Natural killer cell treated with Interleukin-12 subunit alpha and Interleukin-12 subunit beta and Interleukin-15 and Interleukin-18, amount 100 ng/mL, for 72 hours (primary cell): ENCODE measurements around the gene ANO10. TPM values are rescaled to one million over a fixed set of nuclear protein-coding genes. Genes with fewer than 3 reads are reported as not detected.

ENCODE experiments used
- ATAC-seq, 2 donors: fragments of 150-1000 bp; cut with Tn5 transposase in 1 of 2; sonication (Bioruptor Pico), chemical (Tn5 transposase) in 1 of 2; 2 replicates each; pipeline ENCODE4 v1.10.0; 2021
- DNase-seq: peaks from one replicate; pipeline ENCODE4 v3.0.0; 2022; ENCODE audit warnings: low spot score
- H3K27ac Mint-ChIP-seq, 2 donors: 1 replicate in 1 of 2; 2 replicates in 1 of 2; pipeline ENCODE4 v1.8.0; 2022; ENCODE audit warnings: mixed read lengths in 2 of 2, mild to moderate bottlenecking in 1 of 2, moderate library complexity in 1 of 2
- H3K27me3 Mint-ChIP-seq, 2 donors: 1 replicate in 1 of 2; 2 replicates in 1 of 2; pipeline ENCODE4 v1.8.0; 2022; ENCODE audit warnings: mixed read lengths in 2 of 2
- H3K36me3 Mint-ChIP-seq: one replicate; pipeline ENCODE4 v1.8.0; 2022; ENCODE audit warnings: mixed read lengths
- H3K4me1 Mint-ChIP-seq, 2 donors: 1 replicate in 1 of 2; 2 replicates in 1 of 2; pipeline ENCODE4 v1.8.0; 2022; ENCODE audit warnings: low read depth in 2 of 2, mixed read lengths in 2 of 2, mild to moderate bottlenecking in 1 of 2
- H3K4me3 Mint-ChIP-seq: one replicate; pipeline ENCODE4 v1.8.0; 2022; ENCODE audit warnings: mixed read lengths
- H3K9me3 Mint-ChIP-seq: 2 replicates; pipeline ENCODE4 v1.8.0; 2022; ENCODE audit warnings: mixed read lengths
- total RNA-seq, 2 donors: library from RNA; stranded (reverse); gene quantifications; one replicate each; pipeline ENCODE4 v1.2.3, GENCODE V29; 2022

Gene ANO10
- total RNA-seq, 2 donors from 2014 or later, result 11.8 to 15.4 TPM

GRCh38 chr3:43389388-43390254, 232.2 kb downstream of the ANO10 start:
- H3K36me3 Mint-ChIP-seq, result no peaks in the 10 kb centered on the region

GRCh38 chr3:43388915-43389314, 232.9 kb downstream of the ANO10 start:
- Mint-ChIP-seq H3K4me1 (peaks cover 52 to 55% of the 10 kb centered on the region in 2 donors), H3K27ac (peak overlapping the region; percentile 85 to 89), H3K4me3 (peak overlapping the region; percentile 67), H3K36me3 (no peaks in the 10 kb centered on the region), H3K9me3 (no peaks in the 10 kb centered on the region), H3K27me3 (no peaks in the 10 kb centered on the region)
- DNase-seq (no peak), ATAC-seq (no peak)

More at GRCh38 chr3:43389388-43390254, 232.2 kb downstream of the ANO10 start:
- Mint-ChIP-seq H3K27me3 (no peaks in the 10 kb centered on the region), H3K4me3 (peak overlapping the region; percentile 67), H3K9me3 (no peaks in the 10 kb centered on the region), H3K27ac (peak overlapping the region; percentile 85 to 89), H3K4me1 (peaks cover 59 to 62% of the 10 kb centered on the region in 2 donors)
- ATAC-seq (peak; percentile 93 to 96), DNase-seq (peak; percentile 84)

- H3K4me1 Mint-ChIP-seq, result peaks cover 44 to 48% of the 10 kb centered on the region in 2 donors
These were observed 233.6 kb downstream of the ANO10 start for GRCh38 chr3:43388175-43388574.

GRCh38 chr3:43379343-43379742, 242.5 kb downstream of the ANO10 start:
- ATAC-seq (no peak), DNase-seq (no peak)
- Mint-ChIP-seq H3K27ac (no peak overlapping the region), H3K4me1 (peaks cover 16 to 18% of the 10 kb centered on the region in 2 donors), H3K4me3 (no peak overlapping the region), H3K36me3 (no peaks in the 10 kb centered on the region), H3K9me3 (no peaks in the 10 kb centered on the region), H3K27me3 (no peaks in the 10 kb centered on the region)

More at GRCh38 chr3:43388175-43388574, 233.6 kb downstream of the ANO10 start:
- H3K27ac Mint-ChIP-seq, result peak overlapping the region; percentile 85 to 89
- no peak overlapping the region for H3K4me3 Mint-ChIP-seq
- H3K36me3 Mint-ChIP-seq, result no peaks in the 10 kb centered on the region
- no peaks in the 10 kb centered on the region for H3K9me3 Mint-ChIP-seq
- DNase-seq (no peak), ATAC-seq (no peak)
- no peaks in the 10 kb centered on the region for H3K27me3 Mint-ChIP-seq

GRCh38 chr3:43378066-43378935, 243.5 kb downstream of the ANO10 start:
- Mint-ChIP-seq H3K4me1 (peaks cover 16 to 18% of the 10 kb centered on the region in 2 donors), H3K36me3 (no peaks in the 10 kb centered on the region), H3K27me3 (no peaks in the 10 kb centered on the region), H3K9me3 (no peaks in the 10 kb centered on the region), H3K27ac (peak overlapping the region in 1 of 2 donors; percentile 25), H3K4me3 (no peak overlapping the region)
- DNase-seq (no peak), ATAC-seq (peak; percentile 72 to 74)

GRCh38 chr3:43373560-43373928, 248.3 kb downstream of the ANO10 start:
- no peak overlapping the region for H3K4me3 Mint-ChIP-seq
- no peaks in the 10 kb centered on the region for H3K9me3 Mint-ChIP-seq
- peaks cover 30 to 36% of the 10 kb centered on the region in 2 donors for H3K4me1 Mint-ChIP-seq
- no peak for DNase-seq
- no peak overlapping the region for H3K27ac Mint-ChIP-seq
- no peaks in the 10 kb centered on the region for H3K36me3 Mint-ChIP-seq
- no peak for ATAC-seq
- H3K27me3 Mint-ChIP-seq, result no peaks in the 10 kb centered on the region

- Mint-ChIP-seq H3K9me3 (no peaks in the 10 kb centered on the region), H3K36me3 (no peaks in the 10 kb centered on the region), H3K27ac (peak overlapping the region in 1 of 2 donors; percentile 77), H3K27me3 (no peaks in the 10 kb centered on the region), H3K4me1 (peaks cover 25 to 32% of the 10 kb centered on the region in 2 donors), H3K4me3 (no peak overlapping the region)
- ATAC-seq (no peak), DNase-seq (no peak)
These were observed 248.8 kb downstream of the ANO10 start for GRCh38 chr3:43372809-43373559.

GRCh38 chr3:43372007-43372740, 249.6 kb downstream of the ANO10 start:
- Mint-ChIP-seq H3K36me3 (no peaks in the 10 kb centered on the region), H3K27ac (peak overlapping the region in 1 of 2 donors; percentile 77), H3K27me3 (no peaks in the 10 kb centered on the region), H3K4me1 (peaks cover 20 to 27% of the 10 kb centered on the region in 2 donors), H3K4me3 (no peak overlapping the region), H3K9me3 (no peaks in the 10 kb centered on the region)
- ATAC-seq (peak in 1 of 2 donors; percentile 28), DNase-seq (no peak)

GRCh38 chr3:43371494-43371893, 250.3 kb downstream of the ANO10 start:
- H3K4me3 Mint-ChIP-seq, result no peak overlapping the region
- no peak overlapping the region for H3K27ac Mint-ChIP-seq
- H3K9me3 Mint-ChIP-seq, result no peaks in the 10 kb centered on the region
- DNase-seq (no peak), ATAC-seq (no peak)
- H3K36me3 Mint-ChIP-seq, result no peaks in the 10 kb centered on the region
- H3K4me1 Mint-ChIP-seq, result peaks cover 20 to 27% of the 10 kb centered on the region in 2 donors
- no peaks in the 10 kb centered on the region for H3K27me3 Mint-ChIP-seq

- Mint-ChIP-seq H3K36me3 (no peaks in the 10 kb centered on the region), H3K27ac (no peak overlapping the region), H3K4me1 (peaks cover 20 to 27% of the 10 kb centered on the region in 2 donors), H3K4me3 (no peak overlapping the region), H3K27me3 (no peaks in the 10 kb centered on the region), H3K9me3 (no peaks in the 10 kb centered on the region)
- ATAC-seq (no peak), DNase-seq (no peak)
These were observed 251.4 kb downstream of the ANO10 start for GRCh38 chr3:43370293-43370980.

GRCh38 chr3:43369404-43370292, 252.2 kb downstream of the ANO10 start:
- H3K4me3 Mint-ChIP-seq, result no peak overlapping the region
- ATAC-seq, result peak in 1 of 2 donors; percentile 29
- no peak for DNase-seq

More at GRCh38 chr3:43369404-43370292, 252.2 kb downstream of the ANO10 start:
- Mint-ChIP-seq H3K36me3 (no peaks in the 10 kb centered on the region), H3K9me3 (no peaks in the 10 kb centered on the region), H3K4me1 (peaks cover 20 to 27% of the 10 kb centered on the region in 2 donors), H3K27me3 (no peaks in the 10 kb centered on the region), H3K27ac (no peak overlapping the region)
